ENCODE results near the gene ADAMTS17. TPM values are rescaled to one million over a fixed set of nuclear protein-coding genes. Genes with fewer than 3 reads are reported as not detected.
"Not testable (repeated sequence)": the region's sequence is repeated elsewhere in the genome, so short reads cannot be mapped to it uniquely, and the experiment has no call there.

Gene ADAMTS17
- total RNA-seq, 1 donor from 2014 or later, result 10.6 TPM

GRCh38 chr15:100339451-100339850, 2.3 kb downstream of the ADAMTS17 start:
- not testable (repeated sequence) for DNase-seq (ENCODE audit: low spot score)

GRCh38 chr15:100338971-100339444, 2.8 kb downstream of the ADAMTS17 start:
- peak; percentile 83 for DNase-seq (ENCODE audit: low spot score)

DNA sequence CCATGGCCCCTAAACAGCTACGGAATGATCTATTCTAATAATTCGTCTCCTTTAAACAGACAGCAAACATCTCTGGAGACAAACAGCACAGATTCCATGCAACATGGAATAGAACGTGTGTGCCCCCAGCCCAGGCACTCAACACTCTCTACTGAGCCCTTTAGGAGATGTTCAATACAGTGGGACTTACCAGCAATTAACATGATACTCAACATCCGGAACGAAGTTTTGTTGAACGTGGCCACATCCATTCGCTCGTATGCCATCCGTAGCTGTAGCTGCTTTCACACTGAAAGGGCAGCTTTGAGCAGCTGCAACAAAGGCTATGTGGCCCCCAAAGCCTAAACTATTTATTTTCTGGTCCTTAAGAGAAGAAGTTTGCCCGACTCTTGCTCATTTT, 3.5 kb downstream of the ADAMTS17 start:
- no peak for DNase-seq (ENCODE audit: low spot score)

- no peak for DNase-seq (ENCODE audit: low spot score)
Observed at GRCh38 chr15:100337096-100338044, 4.4 kb downstream of the ADAMTS17 start.

GRCh38 chr15:100336061-100336460, 5.7 kb downstream of the ADAMTS17 start:
- no peak for DNase-seq (ENCODE audit: low spot score)

DNA sequence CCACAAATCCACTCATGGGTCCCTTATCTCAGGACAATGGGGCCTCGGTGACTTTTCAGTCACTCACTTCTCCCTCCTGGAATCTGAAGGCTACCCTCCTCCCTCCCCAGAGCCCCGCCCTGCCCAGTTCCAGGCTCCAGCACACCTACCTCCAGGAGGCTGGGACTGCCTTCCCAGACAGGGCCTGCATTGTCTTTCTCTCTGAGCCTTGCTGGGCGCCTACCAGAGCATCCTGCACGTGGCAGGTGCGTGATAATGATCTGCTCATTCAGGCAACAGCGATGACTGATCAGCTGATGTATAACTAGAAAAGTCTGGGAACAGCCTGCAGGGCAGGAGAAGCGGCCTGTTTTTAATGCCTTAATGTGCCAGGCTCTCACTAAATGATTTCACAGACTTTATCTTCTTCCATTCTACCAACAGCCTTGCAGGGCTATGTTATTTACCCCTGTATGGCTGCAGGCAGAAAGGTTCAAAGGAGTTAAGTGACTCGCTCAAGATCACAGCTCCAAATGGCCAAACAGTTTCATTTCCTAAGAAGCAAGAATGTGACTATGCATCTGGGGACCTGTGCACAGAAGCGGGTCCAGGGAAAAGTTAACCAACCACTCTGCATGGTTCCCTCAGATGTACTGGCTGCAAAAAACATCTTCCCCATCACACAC, 6.3 kb downstream of the ADAMTS17 start:
- no peak for DNase-seq (ENCODE audit: low spot score)

DNA sequence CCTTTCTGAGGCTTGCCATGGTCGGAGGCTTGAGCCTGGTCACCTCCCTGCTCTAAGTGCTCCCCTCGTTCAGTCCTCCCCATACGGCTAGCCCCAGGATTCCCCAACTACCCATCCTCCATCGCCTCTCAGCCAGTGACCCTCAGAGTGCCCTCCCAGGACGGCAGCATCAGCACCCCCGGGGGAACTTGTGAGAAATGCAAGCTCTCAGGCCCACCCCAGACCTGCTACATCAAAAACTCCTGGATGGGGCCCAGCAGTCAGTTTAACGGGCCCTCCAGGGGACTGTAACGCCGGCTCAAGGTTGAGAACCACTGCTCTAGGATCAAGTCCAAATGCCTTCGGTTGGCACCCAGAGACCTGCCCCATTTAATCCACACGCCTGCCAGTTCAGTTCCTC, 6.9 kb downstream of the ADAMTS17 start:
- DNase-seq (ENCODE audit: low spot score), result no peak

DNA sequence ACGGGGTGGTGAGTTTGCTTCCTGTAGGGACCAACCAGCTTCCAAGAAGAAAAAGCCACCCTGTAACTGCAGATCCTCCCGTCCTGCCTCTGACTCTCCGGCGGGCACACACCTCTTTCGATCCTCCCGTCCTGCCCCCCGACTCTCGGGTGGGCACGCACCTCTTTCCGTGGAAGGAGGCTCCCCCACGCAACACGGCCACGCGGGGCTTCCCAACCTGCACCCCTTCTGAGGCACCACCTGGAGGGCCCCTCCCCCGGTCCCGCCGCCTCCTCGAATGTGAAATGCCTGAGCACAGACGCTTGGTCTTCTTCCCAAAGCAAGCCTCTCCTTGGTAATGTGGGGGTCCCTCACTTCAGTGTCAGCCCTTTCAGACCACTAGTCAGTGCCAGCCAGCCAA, 7.3 kb downstream of the ADAMTS17 start:
- DNase-seq (ENCODE audit: low spot score), result no peak

DNA sequence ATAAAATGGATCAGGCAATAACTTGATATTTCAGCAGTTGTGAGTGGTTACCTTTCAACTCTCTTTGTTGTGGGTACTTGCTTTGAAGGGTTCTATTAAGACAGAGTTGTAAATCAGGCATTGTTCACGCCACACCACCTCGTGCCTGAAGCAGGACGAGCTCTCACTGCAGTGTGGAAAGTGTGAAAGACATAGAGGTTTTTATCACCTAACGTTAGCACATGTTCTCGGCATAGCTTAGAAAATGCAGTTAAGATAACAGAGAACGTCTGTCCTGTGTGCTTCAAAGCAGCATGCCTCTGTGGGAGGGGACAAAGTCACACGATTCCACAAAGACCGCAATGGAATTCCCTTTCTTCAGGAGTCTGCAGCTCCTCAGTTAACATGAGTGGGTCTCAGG, 7.8 kb downstream of the ADAMTS17 start:
- peak; percentile 27 for DNase-seq (ENCODE audit: low spot score)

DNA sequence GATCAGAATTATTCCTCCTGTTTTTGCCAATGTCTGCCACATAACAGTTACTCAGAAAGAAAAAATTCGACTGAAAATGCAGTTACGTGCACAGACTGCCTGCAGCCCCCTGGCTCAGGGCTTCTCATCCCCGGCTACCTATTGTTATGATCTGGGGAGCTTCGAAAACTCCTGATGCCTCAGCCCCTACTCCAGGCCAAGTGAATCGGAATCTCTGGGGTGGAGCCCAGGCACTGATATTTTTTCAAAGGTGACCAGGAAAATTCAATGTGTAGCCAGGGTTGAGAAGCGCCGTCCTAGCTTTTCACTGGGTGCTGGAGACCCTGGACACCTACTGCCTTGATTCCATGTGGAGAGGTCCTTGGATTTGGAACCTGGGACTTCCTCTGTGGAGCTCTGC, 8.5 kb downstream of the ADAMTS17 start:
- peak; percentile 5 for DNase-seq (ENCODE audit: low spot score)

DNA sequence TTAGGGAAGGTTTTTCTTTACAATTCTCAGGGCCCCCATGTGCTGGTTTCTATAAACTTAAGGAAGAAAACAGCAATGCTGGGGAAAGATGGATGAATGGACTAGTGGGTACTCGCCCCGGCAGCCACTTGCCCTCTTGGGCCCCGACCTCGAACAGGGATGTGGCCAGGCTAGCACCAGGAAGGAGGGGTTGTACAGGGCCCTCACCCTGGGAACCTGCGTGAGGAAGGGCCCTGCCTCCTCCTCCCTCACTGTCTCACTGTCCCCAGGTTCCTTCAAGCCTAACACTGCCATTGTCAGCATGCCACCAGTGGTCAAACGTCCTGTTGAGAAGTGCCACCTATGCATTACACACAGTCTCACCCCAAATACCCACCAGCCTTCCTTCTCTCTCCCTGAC, 9.1 kb downstream of the ADAMTS17 start:
- DNase-seq (ENCODE audit: low spot score), result no peak

DNA sequence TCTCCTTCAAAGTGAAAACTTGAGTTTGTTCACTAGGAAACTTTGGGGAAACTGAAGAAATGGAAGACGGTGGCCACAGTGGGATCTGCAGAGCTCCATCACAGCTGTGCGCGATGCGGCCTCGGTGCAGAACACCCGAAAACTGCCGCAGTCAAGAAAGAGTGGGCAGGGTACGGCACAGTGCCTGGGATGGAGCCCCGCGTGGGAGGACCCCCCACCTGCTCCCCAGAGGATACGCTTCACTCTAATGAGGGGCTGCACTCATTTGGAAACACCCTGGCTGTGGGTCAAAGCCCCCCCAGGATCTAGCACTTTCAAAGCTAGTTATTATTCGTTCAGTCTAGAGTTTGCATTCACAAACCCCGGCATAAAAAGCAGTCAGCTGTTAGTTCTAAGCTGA, 9.5 kb downstream of the ADAMTS17 start:
- no peak for DNase-seq (ENCODE audit: low spot score)

DNA sequence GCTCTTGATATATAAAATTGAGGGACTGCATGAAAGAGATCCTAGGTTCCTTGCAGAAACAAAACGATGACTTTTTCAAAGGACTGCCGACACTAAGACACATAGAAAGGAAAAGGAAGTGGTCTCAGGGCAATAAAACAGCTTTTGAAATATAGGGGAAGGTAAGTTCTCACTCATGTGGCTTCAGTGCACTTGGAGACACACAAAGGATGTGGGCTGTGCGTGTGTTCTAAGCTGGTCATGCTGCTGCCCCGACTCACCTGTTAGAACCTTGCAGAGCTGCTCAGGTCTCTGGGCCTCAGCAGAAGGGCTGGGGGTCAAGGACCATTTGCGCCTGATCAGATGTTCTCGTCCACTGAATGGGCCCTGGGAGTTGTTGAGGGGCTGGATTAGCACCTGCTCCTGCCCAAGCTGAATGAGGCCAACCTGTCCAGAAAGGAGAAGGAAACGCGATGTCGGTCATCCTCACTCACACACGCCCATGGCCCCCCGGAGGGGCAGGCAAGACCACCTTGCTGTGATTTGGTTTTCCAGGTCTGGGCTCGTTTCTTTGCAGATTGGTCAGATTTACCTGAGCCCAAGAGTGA, 11.1 kb downstream of the ADAMTS17 start:
- no peak for DNase-seq (ENCODE audit: low spot score)

- no peak for DNase-seq (ENCODE audit: low spot score)
Observed at GRCh38 chr15:100330221-100330620, 11.6 kb downstream of the ADAMTS17 start.

GRCh38 chr15:100328796-100329195, 13.0 kb downstream of the ADAMTS17 start:
- DNase-seq (ENCODE audit: low spot score), result no peak

- no peak for DNase-seq (ENCODE audit: low spot score)
Observed at GRCh38 chr15:100318880-100319279, 22.9 kb downstream of the ADAMTS17 start.

DNA sequence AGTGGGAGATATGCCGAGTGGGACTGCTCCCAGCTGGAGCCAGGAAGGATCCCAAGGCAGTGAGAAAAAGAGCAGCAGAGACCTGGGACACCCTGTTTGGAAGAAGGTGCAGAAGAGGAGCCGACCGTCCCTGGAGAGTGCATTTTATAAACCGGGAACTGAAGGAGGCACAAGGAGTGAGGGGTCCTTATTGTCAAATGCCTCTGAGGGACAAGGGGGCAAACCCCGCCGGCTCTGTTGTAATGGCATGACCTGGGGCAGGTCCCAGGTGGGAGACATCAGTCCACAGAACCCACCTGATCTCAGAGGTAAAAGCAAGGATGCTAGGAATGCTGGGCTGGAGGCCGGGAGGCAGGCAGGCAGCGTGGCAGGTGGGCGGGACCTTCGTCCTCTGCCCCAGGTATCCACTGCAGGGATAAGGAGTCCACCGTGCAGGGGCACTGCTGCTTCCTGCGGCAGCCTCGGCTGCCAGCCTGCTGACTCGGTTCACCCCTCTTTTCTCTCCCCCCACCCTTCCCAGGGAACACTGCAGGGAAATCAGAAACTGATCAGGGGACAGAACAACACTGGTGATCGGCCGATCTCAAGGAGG, 26.9 kb downstream of the ADAMTS17 start:
- no peak for DNase-seq (ENCODE audit: low spot score)

- DNase-seq (ENCODE audit: low spot score), result peak; percentile 18
Observed at GRCh38 chr15:100311833-100312476, 29.8 kb downstream of the ADAMTS17 start.

DNA sequence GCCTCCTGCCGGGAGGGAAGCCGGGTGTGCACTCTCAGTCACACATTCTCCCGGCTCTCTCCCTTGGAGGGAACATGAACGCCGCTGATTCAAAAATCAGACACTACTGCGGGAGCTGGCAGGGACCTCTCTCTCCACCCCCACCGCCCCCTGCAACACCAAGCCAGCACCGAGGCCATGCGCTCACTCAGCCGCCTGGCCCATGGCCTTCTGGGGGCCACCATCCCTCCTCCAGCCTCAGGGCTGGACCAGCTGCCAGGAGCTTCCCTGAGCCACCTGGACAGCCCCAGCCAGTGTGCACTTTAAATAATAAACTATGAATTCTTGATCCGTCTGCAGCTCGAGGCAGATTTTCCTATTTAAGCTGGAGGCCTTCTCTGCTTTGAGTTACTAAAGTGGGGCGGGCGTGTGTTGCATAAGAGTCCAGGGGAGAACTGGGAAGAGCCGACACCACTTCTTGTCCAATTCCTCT, 30.6 kb downstream of the ADAMTS17 start:
- peak; percentile 44 for DNase-seq (ENCODE audit: low spot score)

DNA sequence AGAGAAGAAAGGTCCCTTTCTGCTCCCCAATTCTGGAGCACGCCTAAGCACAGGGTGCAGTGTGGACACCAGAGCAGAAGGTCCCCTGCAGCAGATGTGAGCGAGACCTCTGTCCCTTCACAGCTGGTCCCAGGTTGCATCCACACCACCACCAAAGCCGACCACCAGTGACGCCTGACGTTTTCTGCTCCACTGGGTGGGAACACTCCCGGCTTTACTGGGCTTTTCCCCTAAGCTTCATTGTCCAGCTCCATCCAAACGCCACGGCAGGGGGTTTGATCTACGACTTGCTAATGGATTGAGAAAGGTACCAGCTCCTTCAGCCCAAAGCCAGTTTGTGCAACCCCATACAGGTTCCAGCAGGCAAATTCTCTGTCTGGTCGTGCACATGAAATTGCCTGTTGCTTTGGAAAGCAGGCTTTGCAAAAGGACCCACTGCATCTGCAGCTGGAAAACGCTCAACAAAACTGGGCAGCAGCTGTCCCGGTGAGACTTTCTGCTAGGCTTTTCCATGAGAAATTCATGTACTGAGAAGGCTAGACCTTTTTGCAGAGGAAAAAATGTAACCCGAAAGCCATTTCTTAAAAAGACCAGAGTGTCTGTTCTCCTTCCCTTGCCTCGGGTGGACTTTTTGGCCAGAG, 31.1 kb downstream of the ADAMTS17 start:
- DNase-seq (ENCODE audit: low spot score), result no peak

DNA sequence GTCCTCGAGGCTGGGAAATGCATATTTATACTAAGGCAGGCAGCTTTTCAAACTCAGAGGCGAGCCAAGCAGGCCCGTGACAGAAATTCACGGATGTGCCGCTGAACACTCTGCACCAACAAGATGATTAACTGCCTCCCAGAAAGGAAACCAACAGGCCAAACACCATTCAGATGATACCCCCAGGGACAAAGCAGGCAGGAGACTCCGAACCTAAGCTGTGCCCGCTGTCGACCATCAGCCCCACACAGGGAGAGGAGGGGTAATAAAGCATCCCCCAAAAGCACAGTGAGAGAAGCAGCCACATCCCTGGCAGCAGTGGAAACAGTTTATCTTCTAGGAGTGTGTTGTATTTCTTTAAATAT, 31.8 kb downstream of the ADAMTS17 start:
- no peak for DNase-seq (ENCODE audit: low spot score)

All from ureter (tissue), 1 donor.